Stimulated activated CD8-positive, alpha-beta memory T cell treated with anti-CD3 and anti-CD28 coated beads, Interleukin-7, amount 100 ng/mL, for 4 hours (primary cell): ENCODE results near the gene SERTAD1.

ENCODE experiments used
- DNase-seq, 2 donors: peaks; one replicate each; pipeline ENCODE4 v3.0.0-alpha.2; 2020; ENCODE audit warnings: low read depth in 2 of 2

SERTAD1 gene

DNA sequence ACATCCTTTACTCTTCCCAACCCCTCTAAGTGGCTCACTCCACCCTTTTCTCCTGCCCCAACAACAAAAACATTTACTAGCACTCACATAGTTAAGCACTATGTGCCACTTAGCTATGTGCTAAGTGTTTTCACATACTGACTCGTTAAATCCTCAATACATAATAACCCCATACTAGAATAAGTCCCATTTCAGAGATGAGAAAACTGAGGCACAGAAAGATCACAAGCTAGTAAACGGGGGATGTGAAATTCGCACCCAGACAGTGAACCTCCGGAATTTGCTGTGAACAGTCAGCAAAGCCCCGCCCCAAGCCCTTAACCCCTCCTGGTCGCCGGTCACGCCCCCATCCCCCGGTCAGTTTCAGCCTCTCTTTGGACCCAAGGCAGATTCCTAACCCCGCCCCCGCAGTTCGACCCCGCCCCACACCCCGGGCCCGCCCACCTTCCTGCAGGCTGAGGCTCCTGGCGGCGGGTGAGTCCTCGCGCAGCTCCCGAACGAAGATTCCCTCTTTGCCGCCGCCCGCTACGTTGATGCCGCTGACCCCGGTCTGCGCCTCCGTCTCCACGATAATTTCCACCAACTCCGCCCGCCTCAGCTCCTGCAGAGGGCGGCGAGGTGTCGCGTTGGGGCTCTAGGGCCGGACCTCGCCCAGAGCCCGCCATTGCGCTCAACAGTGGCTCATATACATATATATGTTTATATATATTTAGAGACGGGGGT lies 22.4 kb downstream of the SERTAD1 start:
- peak; percentile 60 to 74 for DNase-seq

GRCh38 chr19:40400559-40400958 lies 25.2 kb downstream of the SERTAD1 start:
- no peak for DNase-seq

DNA sequence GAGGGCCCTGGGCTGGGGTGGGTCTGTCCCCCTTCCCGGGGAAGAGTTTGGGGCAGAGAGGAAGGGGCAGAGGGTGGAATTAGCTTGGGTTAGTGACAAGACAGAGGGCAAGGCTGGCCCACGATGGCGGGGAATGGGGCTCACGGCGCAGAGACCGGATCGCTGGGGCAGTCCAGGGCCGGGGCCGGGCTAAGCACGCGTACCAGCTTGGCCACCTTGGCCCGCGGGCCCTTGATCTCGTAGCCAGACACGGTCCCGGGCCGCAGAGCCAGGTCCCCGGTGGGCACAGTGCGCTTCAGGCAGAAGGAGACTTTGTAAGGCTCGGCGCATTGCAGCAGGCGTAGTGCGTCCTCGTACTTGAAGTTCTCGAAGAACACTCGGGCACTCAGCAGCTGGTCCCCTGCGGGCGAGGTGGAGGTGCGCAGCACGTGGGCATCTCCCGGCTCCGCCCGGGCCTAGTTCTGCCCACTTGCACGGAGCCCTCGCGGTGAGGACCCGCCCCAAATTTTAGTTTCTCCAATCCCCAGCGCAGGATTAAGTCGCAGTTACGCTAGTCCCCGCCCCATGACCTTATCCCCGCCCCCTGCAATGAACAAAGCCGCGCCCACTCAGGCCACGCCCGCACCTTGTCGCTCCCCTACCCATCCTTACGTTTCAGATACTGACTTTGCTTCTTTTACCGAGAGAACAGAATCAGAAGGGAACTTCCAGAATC lies 27.2 kb downstream of the SERTAD1 start:
- peak; percentile 36 to 45 for DNase-seq

- DNase-seq = no peak
Measured at GRCh38 chr19:40397568-40397906, 28.3 kb downstream of the SERTAD1 start.

- DNase-seq = no peak
Measured at GRCh38 chr19:40396886-40397567, 28.8 kb downstream of the SERTAD1 start.

DNA sequence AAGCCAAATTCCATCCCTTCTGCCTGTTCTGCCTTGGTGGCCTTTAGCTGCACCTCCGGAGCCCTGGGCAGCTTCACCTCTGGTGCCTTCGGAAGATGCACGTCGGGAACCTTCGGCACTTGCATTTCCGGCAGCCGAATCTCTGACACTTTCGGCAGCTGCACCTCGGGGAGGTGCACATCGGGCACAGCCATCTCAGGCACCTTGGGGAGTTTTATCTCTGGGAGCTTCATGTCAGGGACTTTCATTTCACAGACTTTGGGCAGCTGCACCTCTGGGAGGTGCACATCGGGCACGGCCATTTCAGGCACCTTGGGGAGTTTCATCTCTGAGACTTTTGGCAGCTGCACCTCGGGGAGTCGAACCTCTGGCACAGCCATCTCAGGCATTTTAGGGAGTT lies 29.8 kb downstream of the SERTAD1 start:
- DNase-seq = no peak

GRCh38 chr19:40394816-40395210 lies 31.0 kb downstream of the SERTAD1 start:
- DNase-seq = no peak

DNA sequence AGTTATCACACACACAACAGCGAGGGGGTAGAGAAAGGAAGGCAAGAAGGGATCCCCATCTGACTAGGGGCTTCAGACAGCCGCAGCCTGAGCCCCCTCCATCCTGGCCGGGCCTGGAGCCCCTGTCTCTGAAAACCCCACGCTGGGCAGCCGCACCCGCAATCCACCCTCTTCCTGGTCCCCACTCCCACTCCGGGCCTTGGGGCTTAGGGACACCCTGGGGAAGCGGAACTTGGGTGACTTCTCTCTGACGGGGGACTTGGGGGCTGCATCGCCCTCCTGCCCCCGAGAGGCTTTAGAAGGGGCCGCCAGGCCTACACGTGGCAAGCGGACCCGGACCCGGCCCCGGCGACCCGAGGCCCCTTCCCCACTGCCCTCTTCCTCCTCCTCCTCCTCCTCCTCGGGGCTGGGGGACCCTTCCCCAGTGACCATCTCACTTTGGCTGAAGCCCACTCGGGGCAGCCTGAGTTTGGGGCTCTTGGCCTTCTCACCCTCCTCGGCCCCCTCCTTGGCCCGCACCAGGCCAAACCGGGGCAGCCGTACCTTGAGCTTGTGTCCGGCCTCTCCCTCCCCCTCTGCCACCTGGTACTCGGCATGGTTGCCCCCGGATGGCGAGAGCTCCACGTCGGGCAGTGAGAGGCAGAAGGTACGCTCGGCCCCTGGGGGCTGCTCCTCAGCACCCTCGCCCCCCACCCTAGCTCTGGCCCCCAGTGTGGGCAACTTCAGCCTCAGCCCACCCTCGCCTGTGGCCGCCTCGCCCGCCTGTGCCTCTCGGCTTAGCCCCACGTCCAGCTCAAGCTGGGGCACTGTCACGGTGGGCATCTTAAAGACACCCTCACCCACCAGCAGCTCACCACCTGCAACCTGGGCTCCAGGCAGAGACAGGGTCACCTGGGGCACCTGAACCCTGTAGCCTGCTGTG lies 31.6 kb downstream of the SERTAD1 start:
- no peak for DNase-seq

GRCh38 chr19:40392894-40393517 lies 32.8 kb downstream of the SERTAD1 start:
- no peak for DNase-seq

DNA sequence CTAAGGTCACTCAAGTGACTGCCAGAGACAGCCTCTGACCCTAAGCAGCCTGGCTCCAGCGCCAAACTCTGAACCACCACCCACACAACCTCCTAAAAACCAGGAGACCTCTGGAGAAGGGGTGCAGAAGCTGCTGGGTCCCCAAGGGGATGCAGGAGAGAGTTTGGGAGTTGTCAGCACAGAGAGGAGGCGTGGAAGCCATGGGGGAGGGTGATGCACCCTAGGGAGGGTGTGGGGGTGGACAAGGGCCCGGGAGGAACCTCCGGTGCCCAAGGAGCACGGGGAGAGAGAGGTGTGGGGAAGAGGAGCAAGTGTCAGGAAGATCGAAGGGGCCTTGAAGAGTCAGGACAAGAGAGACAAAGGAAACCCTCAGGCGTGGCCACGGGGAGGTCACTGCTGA lies 33.7 kb downstream of the SERTAD1 start:
- DNase-seq = no peak

DNA sequence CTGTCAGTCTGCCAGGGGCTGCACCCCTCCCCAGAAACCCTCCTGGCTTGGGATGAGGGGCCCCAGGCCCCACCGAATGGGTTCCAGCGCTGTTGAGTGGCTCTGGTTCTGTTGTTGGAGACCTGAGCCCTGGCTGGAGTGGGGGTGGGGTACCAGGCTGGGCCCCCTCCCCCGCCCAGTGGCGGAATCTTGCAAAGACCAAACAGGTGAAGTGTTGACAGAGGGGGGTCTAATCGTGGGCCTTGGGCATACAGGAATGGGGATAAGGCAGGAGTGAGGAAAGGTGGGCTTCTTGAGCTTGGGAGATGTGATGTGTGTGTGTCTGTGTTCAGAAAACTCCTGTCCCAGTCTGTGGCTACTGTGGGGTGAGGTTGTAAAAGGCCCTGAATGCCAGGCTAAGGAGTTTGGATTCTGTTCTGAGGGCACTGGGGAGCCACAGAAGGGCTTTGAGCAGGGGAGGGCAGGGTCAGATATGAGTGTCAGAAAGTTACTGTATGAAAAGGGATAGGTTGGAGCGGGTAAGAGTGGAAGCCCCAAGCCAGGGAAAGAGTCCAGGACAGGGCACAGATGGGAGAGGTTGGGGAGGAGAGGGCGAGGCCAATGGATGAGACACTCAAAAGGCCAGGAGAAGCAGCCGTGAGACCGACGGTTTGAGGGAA lies 35.6 kb downstream of the SERTAD1 start, which contains the start of gene HIPK4:
Gene HIPK4, minus strand, starts transcription at position 98 of the 659 bp plus-strand sequence. CDS start 279 bp downstream, outside the sequence.
- DNase-seq = no peak

GRCh38 chr19:40389404-40390083 lies 36.2 kb downstream of the SERTAD1 start:
- no peak for DNase-seq

DNA sequence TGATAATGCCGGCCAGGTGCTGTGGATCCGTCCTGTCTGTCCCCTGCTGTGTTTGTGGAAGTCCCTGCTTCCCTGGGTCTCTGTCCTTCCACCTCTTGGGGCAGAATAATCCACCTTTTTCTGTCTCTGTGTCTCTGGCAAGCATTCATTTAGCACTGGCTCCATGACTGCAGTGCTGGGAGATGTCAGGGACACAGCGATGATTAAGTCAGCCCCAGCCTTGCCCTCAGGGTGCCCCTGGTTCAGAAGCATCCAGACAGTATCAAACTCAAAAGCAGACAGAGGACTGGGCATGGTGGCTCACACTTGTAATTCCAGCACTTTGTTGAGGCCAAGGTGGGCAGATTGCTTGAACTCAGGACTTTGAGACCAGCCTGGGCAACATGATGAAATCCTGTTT lies 37.3 kb downstream of the SERTAD1 start:
- DNase-seq = no peak

DNA sequence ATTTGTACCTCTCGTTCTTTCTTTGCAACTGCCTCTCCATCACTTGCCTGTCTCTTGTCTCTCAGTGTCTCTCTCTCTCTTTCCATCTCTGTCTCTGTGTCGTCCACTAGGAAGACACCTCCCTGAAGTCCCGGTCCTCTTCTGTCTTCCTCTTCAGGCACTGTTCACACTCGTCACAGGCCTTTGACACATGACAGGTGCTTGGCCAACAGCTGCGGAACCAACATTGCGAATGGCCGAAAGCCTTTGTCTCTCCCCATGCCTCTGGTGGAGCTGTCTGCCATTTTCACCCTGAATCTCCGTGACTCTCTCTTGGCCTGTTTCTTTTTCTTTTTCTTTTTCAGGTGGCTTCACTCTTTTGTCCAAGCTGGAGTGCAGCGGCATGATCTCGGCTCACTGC lies 38.6 kb downstream of the SERTAD1 start:
- DNase-seq = no peak

- DNase-seq = no peak
Measured at GRCh38 chr19:40383668-40384248, 42.0 kb downstream of the SERTAD1 start.

GRCh38 chr19:40381321-40381720 lies 44.5 kb downstream of the SERTAD1 start:
- DNase-seq = no peak

DNA sequence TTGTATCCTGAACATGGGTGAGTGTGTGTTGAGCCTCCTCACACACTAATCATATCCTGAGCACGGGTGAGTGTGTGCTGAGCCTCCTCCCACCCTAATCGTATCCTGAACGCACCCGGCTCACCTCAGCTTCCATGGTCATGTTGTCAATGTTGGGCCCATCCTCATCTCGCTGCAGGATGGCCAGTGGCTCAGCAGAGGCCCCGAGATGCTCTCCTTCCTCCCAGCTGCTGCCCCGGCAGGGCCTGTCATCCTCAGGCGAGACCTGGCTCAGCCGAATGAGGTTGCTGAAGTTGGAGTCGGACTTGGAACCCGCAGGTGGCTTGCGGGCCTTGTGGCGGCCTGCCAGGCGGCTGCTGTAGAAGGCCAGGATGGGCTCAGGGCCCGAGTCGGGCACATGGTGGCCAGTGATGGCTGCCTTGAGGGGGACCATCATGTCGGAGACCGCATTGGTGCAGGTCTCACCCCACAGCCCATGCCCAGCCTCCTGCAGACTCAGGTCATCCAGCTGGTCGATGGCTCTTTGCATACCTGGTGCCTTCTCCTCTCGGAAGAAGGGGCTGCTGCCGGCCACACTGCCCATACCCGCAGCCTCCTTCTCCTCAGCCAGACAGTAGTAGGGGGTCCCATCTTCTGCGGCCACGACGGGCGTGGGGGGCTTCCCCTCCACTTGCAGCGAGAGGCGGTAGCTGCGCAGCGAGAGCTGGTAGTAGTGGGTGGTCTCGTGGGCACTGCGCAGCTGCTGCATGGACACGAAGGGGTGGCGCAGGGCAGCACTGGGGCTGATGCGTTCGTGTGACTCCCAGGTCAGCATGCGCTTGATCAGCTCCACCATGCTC lies 45.4 kb downstream of the SERTAD1 start:
- DNase-seq = no peak

- DNase-seq = no peak
Measured at GRCh38 chr19:40379446-40380198, 46.2 kb downstream of the SERTAD1 start.
